HEK293 (cell line): ENCODE results near the gene ANKRD49.
A peak's percentile ranks its signal among the peaks of the same experiment; 100 is the strongest.

Experiments
- GLI2 ChIP-seq: fragments of 450-650 bp; formaldehyde crosslinking; IDR thresholded peaks from 2 replicates; pipeline ENCODE4; 2017; ENCODE audit warnings: missing biosample characterization, missing genetic modification characterization, low read depth, borderline replicate concordance
- HIC1 ChIP-seq: fragments of 450-650 bp; formaldehyde crosslinking; IDR thresholded peaks from 2 replicates; pipeline ENCODE4 v1.5.1; 2016; ENCODE audit warnings: missing biosample characterization, missing genetic modification characterization
- HOXC10 ChIP-seq: sonication (generic); formaldehyde crosslinking; IDR thresholded peaks from 2 replicates; pipeline ENCODE4 v1.8.1; 2023; ENCODE audit warnings: mild to moderate bottlenecking, missing genetic modification reagents
- INSM2 ChIP-seq: fragments of 450-650 bp; formaldehyde crosslinking; IDR thresholded peaks from 2 replicates; pipeline ENCODE4 v1.5.1; 2016; ENCODE audit warnings: missing biosample characterization, missing genetic modification characterization
- KLF7 ChIP-seq: fragments of 450-650 bp; formaldehyde crosslinking; IDR thresholded peaks from 2 replicates; pipeline ENCODE4 v1.5.1; 2016; ENCODE audit warnings: missing biosample characterization, missing genetic modification characterization, borderline replicate concordance
- MYNN ChIP-seq: fragments of 450-650 bp; formaldehyde crosslinking; IDR thresholded peaks from 2 replicates; pipeline ENCODE4 v1.5.1; 2016; ENCODE audit warnings: missing biosample characterization, missing genetic modification characterization, borderline replicate concordance
- SP3 ChIP-seq: fragments of 450-650 bp; formaldehyde crosslinking; IDR thresholded peaks from 2 replicates; pipeline ENCODE4 v1.5.1; 2016; ENCODE audit warnings: missing biosample characterization, missing genetic modification characterization
- ZBTB44 ChIP-seq: fragments of 450-650 bp; IDR thresholded peaks from 2 replicates; pipeline ENCODE4 v1.5.1; 2018; ENCODE audit warnings: missing biosample characterization, mild to moderate bottlenecking, missing genetic modification characterization
- ZEB2 ChIP-seq: fragments of 450-650 bp; formaldehyde crosslinking; IDR thresholded peaks from 2 replicates; pipeline ENCODE4 v1.5.1; 2016; ENCODE audit warnings: missing biosample characterization, missing genetic modification characterization
- ZFP3 ChIP-seq: fragments of 450-650 bp; formaldehyde crosslinking; IDR thresholded peaks from 2 replicates; pipeline ENCODE4 v1.5.1; 2016; ENCODE audit warnings: low read depth, missing biosample characterization, missing genetic modification characterization
- ZNF133 ChIP-seq: fragments of 450-650 bp; formaldehyde crosslinking; IDR thresholded peaks from 2 replicates; pipeline ENCODE4 v1.5.1; 2016; ENCODE audit warnings: missing biosample characterization, missing genetic modification characterization
- ZNF169 ChIP-seq: fragments of 450-650 bp; formaldehyde crosslinking; IDR thresholded peaks from 2 replicates; pipeline ENCODE4 v1.5.1; 2016; ENCODE audit warnings: missing biosample characterization, missing genetic modification characterization
- ZNF211 ChIP-seq: fragments of 450-650 bp; formaldehyde crosslinking; IDR thresholded peaks from 2 replicates; pipeline ENCODE4 v1.5.1; 2016; ENCODE audit warnings: low read depth, missing biosample characterization, missing genetic modification characterization
- ZNF248 ChIP-seq: fragments of 450-650 bp; formaldehyde crosslinking; IDR thresholded peaks from 2 replicates; pipeline ENCODE4 v1.5.1; 2017; ENCODE audit warnings: missing biosample characterization, missing genetic modification characterization
- ZNF26 ChIP-seq: fragments of 450-650 bp; formaldehyde crosslinking; IDR thresholded peaks from 2 replicates; pipeline ENCODE4 v1.5.1; 2016; ENCODE audit warnings: missing biosample characterization, missing genetic modification characterization
- ZNF266 ChIP-seq: fragments of 450-650 bp; formaldehyde crosslinking; IDR thresholded peaks from 2 replicates; pipeline ENCODE4 v1.5.1; 2016; ENCODE audit warnings: missing biosample characterization, missing genetic modification characterization, low read depth
- ZNF391 ChIP-seq: fragments of 450-650 bp; formaldehyde crosslinking; IDR thresholded peaks from 2 replicates; pipeline ENCODE4 v1.5.1; 2016; ENCODE audit warnings: low read depth, missing biosample characterization, missing genetic modification characterization, borderline replicate concordance
- ZNF530 ChIP-seq: fragments of 450-650 bp; formaldehyde crosslinking; IDR thresholded peaks from 2 replicates; pipeline ENCODE4 v1.5.1; 2016; ENCODE audit warnings: low read depth, missing biosample characterization, missing genetic modification characterization
- ZNF548 ChIP-seq: fragments of 450-650 bp; formaldehyde crosslinking; IDR thresholded peaks from 2 replicates; pipeline ENCODE4 v1.5.1; 2016; ENCODE audit warnings: missing biosample characterization, missing genetic modification characterization
- ZNF585B ChIP-seq: fragments of 450-650 bp; formaldehyde crosslinking; IDR thresholded peaks from 2 replicates; pipeline ENCODE4 v1.5.1; 2016; ENCODE audit warnings: missing biosample characterization, missing genetic modification characterization
- ZNF626 ChIP-seq: fragments of 450-650 bp; sonication (Bioruptor Pico); formaldehyde crosslinking; IDR thresholded peaks from 2 replicates; pipeline ENCODE4 v1.5.1; 2018; ENCODE audit warnings: missing biosample characterization, missing genetic modification characterization, inconsistent platforms
- ZNF707 ChIP-seq: fragments of 450-650 bp; formaldehyde crosslinking; IDR thresholded peaks from 2 replicates; pipeline ENCODE4 v1.5.1; 2016; ENCODE audit warnings: missing biosample characterization, missing genetic modification characterization
- ZSCAN4 ChIP-seq: fragments of 450-650 bp; formaldehyde crosslinking; IDR thresholded peaks from 2 replicates; pipeline ENCODE4 v1.5.1; 2017; ENCODE audit warnings: missing biosample characterization, missing genetic modification characterization
- TF ChIP-seq, protein P1 (sequence below): fragments of 450-650 bp; formaldehyde crosslinking; IDR thresholded peaks from 2 replicates; pipeline ENCODE4 v1.5.1; 2016; ENCODE audit warnings: missing biosample characterization, missing genetic modification characterization

Gene ANKRD49

DNA sequence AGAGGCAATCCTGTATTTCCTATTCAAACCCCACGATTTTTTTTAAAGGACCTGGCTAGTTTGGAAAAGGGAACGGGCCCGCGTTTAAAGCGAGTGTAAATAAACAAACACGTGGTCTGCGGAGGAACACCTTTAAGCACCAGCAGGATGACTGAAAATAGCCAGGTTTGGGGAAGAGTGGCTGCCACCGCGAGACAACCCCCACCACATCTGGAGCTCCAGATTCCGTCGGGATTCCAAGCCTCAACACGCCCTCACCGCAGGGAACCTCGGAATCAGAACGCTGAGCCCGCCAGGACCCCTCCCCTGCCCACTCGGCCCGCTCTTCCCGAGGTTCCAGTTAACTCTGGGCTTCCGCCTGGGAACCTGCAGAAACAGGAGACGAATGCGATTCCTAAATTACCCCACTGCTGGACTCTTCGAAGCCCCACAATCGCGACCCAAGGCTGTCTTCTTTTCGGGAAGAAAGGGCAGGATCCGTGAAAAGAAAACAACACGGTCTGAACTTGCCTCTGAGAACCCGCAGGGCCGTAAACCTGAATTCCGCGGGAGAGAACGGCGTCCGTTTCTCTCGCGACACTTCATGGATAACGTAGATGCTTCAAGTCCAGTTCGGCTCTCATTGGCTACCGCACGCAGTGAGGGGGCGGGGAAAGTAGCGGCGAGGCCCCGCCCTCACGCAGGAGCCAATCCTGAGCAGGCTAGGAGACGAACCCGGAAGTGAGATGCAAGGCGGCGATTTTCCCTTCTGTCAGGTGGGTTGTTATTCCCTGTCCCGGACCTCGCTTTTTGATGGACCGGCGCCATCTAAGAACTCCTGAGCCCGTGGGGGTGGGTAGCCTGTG lies at the start of gene ANKRD49, which contains the start of gene MRE11 (continued):
- TF ChIP-seq, protein P1, sequence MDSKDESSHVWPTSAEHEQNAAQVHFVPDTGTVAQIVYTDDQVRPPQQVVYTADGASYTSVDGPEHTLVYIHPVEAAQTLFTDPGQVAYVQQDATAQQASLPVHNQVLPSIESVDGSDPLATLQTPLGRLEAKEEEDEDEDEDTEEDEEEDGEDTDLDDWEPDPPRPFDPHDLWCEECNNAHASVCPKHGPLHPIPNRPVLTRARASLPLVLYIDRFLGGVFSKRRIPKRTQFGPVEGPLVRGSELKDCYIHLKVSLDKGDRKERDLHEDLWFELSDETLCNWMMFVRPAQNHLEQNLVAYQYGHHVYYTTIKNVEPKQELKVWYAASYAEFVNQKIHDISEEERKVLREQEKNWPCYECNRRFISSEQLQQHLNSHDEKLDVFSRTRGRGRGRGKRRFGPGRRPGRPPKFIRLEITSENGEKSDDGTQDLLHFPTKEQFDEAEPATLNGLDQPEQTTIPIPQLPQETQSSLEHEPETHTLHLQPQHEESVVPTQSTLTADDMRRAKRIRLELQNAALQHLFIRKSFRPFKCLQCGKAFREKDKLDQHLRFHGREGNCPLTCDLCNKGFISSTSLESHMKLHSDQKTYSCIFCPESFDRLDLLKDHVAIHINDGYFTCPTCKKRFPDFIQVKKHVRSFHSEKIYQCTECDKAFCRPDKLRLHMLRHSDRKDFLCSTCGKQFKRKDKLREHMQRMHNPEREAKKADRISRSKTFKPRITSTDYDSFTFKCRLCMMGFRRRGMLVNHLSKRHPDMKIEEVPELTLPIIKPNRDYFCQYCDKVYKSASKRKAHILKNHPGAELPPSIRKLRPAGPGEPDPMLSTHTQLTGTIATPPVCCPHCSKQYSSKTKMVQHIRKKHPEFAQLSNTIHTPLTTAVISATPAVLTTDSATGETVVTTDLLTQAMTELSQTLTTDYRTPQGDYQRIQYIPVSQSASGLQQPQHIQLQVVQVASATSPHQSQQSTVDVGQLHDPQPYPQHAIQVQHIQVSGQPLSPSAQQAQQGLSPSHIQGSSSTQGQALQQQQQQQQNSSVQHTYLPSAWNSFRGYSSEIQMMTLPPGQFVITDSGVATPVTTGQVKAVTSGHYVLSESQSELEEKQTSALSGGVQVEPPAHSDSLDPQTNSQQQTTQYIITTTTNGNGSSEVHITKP = peak; percentile 21
- TF ChIP-seq SP3 (tag by site-specific recombination) = peak; percentile 85
- TF ChIP-seq ZNF707 (tag by site-specific recombination) = no peak
- TF ChIP-seq ZSCAN4 = no peak
- TF ChIP-seq ZNF626 (tag by site-specific recombination) = no peak
- TF ChIP-seq GLI2 = no peak
- no peak for TF ChIP-seq ZNF548 (tag by site-specific recombination)
- TF ChIP-seq ZNF266 = no peak
- no peak for TF ChIP-seq ZNF211 (tag by site-specific recombination)
- no peak for TF ChIP-seq KLF7 (tag by site-specific recombination)
- TF ChIP-seq ZNF248 (tag by site-specific recombination) = no peak
- TF ChIP-seq HOXC10 (CRISPR knock-in tag) = no peak
- no peak for TF ChIP-seq MYNN (tag by site-specific recombination)
- TF ChIP-seq ZNF391 (tag by site-specific recombination) = peak; percentile 41; the same call in 1 of the 2 replicates
- TF ChIP-seq INSM2 (tag by site-specific recombination) = peak; percentile 40; the same call in 1 of the 2 replicates
- no peak for TF ChIP-seq ZNF26 (tag by site-specific recombination)
- TF ChIP-seq ZNF133 (tag by site-specific recombination) = no peak
- no peak for TF ChIP-seq ZFP3 (tag by site-specific recombination)
- no peak for TF ChIP-seq ZNF585B (tag by site-specific recombination)
- TF ChIP-seq HIC1 = 0 out of 2 replicates have a peak, but pooled peaks have one; percentile 14
- no peak for TF ChIP-seq ZBTB44
- no peak for TF ChIP-seq ZNF530 (tag by site-specific recombination)
- TF ChIP-seq ZEB2 = 0 out of 2 replicates have a peak, but pooled peaks have one; percentile 69
- no peak for TF ChIP-seq ZNF169 (tag by site-specific recombination)
